Dermis blood vessel endothelial cell (primary cell): ENCODE data around the gene NOD1. TPM values are rescaled to one million over a fixed set of nuclear protein-coding genes. Genes with fewer than 3 reads are reported as not detected.
"Not testable (repeated sequence)": the region's sequence is repeated elsewhere in the genome, so short reads cannot be mapped to it uniquely, and the experiment has no call there.

ENCODE experiments used
- DNase-seq: peaks from one replicate; pipeline ENCODE4 v3.0.0; 2010
- total RNA-seq: library from RNA; depleted of rRNA; stranded (reverse); fragments of >200 nt; gene quantifications from 2 replicates; pipeline ENCODE4 v1.2.3, GENCODE V29; 2014

Gene NOD1
- total RNA-seq, 1 donor from 2014 or later: 37.6 TPM

DNA sequence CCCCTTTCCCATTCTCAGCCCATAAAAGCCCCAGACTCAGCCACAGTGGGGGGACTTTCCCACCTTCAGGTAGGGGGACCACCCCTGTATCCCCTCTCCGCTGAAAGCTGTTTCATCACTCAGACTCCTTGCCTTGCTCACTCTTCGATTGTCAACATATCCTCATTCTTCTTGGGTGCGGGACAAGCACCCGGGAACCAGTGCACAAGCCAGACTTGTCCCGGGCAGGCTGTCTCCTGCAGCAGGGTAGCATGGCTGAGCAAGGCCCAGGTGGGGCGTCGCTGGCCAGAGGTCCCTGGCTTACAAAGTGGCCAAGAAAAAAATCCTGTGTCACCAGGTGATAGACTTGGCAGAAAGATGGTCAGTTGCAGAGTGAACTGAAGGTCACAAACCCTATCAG is 64.7 kb downstream of the NOD1 start:
- no peak for DNase-seq

DNA sequence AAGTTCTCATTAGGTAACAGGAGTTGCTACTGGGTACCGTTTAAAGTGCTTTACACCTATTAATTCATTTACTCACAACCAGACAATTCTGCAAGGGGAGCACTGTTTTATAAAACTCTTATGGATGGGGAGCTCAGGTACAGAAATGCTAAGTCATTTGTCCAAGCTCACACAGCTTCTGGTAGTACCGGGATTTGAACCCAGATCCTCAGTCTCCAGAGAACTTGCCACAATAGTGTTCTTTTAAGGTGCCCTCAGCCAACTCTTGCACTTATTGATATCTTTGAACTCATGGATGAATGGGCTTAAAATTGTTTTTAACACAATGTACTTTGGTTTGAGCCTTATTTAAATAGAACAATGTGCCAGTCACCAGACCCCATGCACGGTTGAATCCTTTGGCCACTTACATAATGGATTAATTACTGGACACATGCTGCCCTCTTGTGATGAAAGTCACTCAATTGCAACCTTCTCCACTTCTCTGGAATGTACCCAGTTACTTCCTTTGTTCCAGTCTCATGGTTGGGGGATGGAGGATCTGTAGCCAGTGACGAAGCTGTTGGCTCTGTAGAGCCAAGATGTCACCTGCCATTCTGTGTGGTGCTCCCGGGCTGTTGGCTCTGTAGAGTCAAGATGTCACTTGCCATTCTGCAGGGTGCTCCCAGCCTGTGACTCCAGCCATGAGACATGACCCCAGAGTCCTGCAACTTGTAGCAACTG is 65.6 kb downstream of the NOD1 start:
- DNase-seq: peak; percentile 93

DNA sequence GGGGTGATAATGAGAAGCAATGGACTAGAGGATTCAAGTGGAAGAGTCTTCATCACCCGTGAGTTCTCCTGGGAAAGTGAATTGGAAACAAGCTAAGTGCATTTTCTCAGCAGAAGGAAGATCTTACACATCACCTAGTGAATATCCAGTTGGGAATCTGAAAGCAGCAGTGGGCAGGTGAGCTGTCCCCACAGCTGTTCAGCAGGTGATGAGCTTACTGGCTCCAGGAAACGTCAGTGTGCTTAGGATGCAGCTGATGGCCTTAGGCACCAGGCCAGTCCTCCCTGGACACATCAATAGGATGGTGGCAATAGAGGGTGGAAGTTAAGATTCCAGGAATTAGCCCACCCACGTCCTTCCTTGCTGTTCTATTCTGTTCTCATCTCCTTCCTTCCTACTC is 66.7 kb downstream of the NOD1 start:
- DNase-seq: no peak

DNA sequence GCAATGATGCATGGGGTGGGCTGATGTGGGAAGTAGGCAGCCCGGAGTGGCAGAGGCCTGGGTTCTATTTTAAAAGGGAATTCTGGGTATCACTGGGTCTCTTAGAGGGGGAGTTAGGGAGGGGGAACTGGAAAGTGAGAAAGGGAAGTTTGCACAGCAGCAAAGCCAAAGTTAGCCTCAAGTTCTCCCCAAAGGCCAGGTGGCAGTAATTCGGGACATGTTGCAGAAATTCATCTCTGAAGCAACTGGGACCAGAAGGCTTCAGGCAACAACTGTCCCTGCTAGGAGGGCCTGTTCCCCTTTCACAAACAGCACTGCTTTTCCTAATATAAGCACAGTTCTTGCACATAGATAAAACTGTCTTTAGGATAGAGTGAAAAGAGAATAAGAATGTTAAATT is 67.4 kb downstream of the NOD1 start:
- DNase-seq: no peak

DNA sequence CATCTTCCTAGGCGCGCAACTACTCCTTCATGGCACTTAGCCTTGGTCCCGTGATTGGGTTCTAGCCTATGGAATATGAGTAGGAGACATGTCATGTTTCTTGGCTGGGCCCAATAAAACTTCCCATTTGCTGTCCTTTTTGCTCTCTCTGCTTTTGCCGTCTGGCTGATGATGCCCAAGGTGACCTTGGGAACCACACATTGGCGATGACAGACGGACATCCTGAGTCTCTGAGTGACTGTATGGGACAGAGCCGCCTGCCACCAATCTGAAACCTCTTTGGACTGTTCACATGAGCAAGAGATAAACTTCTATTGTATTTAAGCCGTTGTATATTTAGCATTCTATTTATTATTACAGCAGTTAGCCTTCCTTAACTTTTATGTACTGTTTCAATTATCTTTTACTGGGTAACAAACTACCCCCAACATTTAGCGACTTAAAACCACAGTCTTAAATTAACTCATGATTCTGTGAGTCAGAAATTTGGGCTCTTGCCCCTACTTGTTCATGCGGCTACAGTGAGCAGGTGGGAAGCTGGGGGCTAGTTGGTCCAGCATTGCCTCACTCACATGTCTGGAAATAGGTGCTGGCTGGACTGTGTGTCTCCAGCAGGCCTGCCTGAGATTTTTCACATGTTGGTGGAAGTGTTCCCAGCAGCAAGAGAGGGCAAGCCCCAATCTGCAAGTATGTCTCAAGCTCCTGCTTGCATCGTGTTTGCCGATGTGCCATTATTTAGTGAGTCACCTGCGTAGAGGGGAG is 71.7 kb downstream of the NOD1 start:
- no peak for DNase-seq

DNA sequence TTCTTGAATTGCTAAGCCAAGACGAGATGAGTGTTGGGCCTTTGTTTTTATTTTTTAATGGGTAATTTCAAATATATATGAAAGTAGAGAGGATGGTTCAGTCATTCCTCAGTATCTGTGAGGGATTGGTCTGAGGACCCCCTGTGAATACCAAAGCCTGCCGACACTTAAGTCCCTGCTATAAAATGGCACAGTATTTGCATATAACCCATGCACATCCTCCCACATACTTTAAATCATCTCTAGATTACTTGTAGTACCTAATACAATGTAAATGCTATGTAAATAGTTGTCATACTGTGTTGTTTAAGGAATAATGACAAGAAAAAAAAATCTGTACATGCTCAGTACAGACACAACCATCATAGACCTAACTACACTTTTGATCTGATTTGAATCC is 73.4 kb downstream of the NOD1 start:
- DNase-seq: no peak

DNA sequence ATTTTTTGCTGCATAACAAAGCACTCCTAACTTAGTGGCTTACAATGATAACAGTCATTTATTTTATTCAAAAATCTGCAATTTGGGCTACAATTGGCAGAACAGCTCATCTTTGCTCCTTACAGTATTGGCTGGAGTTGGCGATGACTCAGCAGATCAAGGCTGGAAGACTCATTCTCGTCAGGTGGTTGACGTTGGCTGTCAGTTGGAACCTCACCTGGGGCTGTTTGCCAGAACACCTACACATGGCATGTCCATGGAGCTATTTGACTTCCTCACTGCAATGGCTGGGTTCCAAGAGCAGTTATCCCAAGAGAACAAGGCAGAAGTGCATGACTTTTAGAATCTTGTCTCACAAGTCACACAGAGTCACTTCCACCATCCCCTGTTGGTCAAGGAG is 75.1 kb downstream of the NOD1 start:
- DNase-seq: no peak

DNA sequence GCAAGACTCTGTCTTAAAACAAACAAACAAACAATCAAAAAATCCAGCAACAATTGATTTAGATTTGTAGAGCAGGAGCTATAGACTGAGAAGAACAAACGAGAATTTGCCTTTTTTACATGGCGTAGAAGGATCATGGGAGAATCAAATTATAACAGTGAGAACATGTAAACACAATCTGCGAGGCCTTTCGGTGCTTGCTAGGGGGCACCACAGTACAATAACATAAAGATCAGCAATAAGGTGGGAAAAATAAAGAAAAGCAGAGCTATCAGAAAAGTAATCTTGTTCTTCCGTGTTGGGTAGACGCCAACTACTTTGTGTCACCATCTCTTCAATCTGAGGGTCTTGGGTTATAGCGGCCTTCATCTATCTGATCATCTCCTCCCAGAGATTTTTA is 82.2 kb downstream of the NOD1 start:
- no peak for DNase-seq

DNA sequence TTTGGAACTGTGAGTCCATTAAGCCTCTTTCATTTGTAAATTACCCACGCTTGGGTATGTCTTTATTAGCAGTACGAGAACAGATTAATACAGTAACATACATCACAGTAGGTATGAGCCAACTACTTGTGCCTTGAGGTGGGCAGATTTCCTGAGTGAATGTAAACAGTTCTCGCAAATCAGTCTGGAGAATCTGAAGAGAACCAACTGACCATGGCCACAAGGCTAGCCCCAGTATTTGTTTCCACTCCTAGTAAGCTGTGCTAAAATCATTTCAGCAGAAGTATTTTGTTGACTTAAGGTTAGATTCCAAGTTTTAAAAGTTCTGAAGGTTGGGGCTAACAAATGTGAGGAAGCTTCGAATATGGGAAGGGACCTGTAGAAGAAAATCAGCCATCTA is 82.9 kb downstream of the NOD1 start:
- DNase-seq: no peak

DNA sequence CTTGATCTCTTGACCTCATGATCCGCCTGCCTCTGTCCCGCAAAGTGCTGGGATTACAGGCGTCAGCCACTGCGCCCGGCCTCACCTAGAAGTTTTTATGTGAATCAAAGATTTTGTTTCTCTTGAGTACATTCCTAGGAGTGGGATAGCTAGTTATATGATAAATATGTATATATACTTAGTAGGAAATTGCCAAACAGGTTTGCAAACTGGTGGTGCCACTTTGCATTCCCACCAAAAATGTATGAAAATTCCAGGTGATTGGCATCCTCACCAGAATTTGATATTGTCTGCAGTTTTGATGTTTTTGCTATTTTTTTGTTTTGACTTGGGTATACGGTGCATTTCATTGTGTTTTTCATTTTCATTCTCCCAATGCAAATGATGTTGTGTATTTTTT is 86.8 kb downstream of the NOD1 start:
- DNase-seq: no peak

DNA sequence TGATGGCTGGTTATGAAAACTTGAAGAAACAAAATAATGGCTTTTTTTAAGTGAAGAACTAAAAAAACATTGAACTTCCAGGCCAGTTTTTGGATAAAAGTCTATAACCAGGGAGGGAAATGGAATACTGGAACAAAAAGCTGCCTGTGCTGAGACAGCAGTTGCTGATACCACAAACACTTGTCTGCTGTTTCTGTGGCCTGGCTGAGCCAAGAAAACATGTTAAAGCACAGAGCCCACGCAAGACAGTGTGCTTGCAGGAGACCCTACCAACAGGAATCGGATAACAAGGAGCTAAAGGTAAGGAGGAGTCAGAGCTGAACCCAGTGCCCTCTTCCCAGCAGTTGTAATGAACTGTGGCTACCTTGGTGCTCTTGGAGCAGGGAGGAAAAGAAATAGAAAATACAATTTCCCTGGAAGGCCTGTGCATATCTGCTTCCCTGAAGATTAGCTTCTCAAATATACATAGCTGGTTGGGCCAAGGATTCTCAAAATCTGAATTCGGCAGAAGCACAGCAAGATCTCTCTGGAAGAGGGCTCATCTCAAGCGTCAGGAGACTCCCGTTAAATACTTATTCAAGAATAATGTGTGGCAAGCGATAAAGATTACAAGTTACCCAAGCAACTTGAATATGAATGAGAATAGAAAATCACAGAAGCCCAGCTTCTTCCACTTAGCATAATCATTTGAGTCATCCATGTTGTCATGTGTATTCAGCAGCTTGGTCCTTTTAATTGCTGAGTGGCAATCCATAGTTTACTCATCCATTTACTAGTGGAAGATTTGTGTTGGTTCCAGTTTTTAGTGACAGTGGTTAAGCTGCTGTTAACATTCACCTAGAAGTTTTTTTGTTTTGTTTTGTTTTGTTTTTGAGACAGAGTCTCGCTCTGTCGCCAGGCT is 87.6 kb downstream of the NOD1 start:
- DNase-seq: no peak

DNA sequence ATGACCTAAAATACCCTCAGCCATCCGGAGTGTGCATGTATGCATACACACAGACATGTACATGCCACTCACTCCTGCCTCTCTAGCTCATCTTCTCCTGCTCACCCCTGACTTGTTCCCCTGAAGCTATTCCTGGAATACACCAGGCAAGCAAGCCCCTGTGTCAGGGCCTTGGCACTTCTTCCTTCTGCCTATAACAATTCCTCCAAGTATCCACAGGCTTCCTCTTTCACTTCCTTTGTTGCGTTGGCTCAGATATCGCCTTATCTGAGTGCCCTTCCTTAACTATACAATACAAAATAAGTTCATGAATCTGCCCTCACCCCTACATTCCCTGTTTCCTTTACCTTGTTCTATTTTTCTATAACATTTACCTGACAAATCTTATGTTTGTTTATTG is 88.8 kb downstream of the NOD1 start:
- peak; percentile 50 for DNase-seq

DNA sequence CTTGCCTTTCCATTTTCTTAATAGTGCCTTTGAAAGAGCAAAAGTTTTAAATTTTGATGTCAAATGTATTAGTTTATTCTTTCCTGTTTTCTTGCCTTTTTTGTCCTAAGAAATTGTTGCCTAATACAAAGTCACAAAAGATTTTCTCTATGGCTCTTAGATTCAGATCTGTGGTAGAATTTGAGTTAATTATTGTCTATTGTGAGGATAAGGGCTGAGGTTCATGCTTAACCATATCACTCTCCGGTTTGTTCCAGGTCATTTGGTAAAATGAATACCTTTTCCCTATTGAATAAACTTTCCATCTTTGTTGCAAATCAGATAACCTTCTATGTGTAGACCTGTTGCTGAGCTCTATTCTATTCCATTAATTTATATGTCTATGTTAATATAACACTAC is 96.0 kb downstream of the NOD1 start:
- DNase-seq: no peak

DNA sequence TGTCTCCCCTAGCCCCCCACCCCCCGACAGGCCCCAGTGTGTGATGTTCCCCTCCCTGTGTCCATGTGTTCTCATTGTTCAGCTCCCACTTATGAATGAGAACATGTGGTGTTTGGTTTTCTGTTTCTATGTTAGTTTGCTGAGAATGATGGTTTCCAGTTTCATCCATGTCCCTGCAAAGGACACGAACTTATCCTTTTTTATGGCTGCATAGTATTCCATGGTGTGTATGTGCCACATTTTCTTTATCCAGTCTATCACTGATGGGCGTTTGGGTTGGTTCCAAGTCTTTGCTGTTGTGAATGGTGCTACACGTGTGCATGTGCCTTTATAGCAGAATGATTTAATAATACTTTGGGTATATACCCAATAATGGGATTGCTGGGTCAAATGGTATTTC is 97.8 kb downstream of the NOD1 start:
- DNase-seq: not testable (repeated sequence)

DNA sequence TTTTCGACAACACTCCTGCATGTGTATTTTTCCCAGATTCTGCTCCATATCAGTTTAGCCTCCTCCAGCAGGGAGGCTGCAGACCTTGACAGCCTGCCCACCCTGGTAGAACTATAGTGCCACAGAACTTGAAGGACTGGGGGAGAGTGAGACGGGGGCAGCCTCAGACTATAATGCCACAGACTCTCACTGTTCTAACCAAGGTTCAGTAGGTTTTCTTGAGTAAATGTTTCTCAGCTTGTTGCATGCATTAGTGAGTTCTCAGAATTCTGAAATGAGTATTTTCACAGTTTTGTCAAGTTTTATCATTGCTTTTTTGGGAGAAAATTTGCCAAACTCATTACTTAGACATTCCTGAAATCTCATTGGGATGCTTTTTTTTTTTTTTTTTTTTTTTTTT is 98.3 kb downstream of the NOD1 start:
- no peak for DNase-seq

DNA sequence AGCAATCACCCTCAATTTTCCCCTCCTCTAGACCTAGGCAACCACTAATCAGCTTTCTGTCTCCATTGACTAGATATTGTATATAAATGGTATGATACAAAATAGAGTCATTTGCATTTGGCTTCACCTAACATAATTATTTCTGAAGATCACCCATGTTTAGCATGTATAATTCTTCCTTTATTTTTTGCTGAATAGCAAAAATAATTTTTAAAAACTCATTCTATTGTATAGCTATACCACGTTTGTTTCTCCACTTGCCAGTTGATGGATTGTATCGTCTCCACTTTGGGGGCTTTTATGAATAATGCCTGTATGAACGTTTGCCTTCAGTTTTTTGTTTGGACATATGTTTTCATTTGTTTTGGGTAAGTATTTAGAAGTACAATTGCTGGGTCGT is 98.8 kb downstream of the NOD1 start:
- DNase-seq: no peak

DNA sequence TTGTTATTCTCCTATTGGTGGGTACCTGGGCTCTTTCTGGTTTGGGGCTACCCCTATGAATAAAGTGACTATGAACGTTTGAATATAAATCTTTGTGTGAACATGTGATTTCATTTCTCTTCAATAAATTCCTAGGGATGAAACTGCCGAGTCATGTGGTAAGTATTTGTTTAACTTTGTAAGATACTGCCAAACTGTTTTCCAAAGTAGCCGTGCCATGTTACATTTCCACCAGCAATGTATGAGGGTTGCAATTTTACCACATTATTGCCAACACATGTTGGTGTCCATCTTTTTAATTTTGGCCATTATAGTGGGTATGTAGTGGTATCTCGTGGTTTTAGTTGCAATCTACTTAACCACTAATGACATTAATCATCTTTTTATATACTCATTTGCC is 99.5 kb downstream of the NOD1 start:
- no peak for DNase-seq

DNA sequence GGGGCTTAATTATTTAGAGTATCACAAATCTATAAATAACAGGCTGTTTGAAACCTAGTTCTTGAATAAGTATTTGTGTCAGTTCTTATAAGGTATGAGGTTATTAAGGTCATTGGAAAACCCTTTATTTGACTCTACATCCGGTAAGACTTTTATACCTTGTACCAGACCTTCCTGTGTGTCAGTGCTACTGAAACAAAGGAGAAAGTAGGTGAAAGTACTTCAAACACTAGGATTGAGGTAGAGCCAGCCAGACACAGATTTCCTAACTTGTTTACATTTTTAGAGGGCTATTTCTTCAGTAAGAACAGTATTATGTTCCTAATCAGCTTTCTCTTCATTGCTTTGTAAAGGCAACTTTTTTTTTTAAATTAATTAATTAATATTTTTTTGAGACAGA is 100.3 kb downstream of the NOD1 start:
- no peak for DNase-seq

Other genes starting within 250 kb of the NOD1 start
- gene ZNRF2, start 194.2 kb downstream of the NOD1 start, total RNA-seq: 9.5 and 13.4 TPM in 2 replicates
- gene GGCT, start 26.0 kb upstream of the NOD1 start, total RNA-seq: 28.6 and 35.6 TPM in 2 replicates
- 59.2 and 147 TPM in 2 replicates for gene GARS1, start 116.1 kb upstream of the NOD1 start, total RNA-seq
- gene CRHR2, start 203.7 kb upstream of the NOD1 start, total RNA-seq: not detected in 2 replicates